Lower leg skin (tissue), 4 donors: ENCODE measurements around the gene CBX2. TPM values are rescaled to one million over a fixed set of nuclear protein-coding genes. Genes with fewer than 3 reads are reported as not detected.

ENCODE experiments used
- DNase-seq, 2 donors: peaks; one replicate each; pipeline ENCODE4 v3.0.0-alpha.2; 2019; ENCODE audit warnings: low spot score in 2 of 2
- H3K4me3 ChIP-seq: fragments of 200-600 bp; sonication (generic); 2 replicates; pipeline ENCODE4 v1.5.1; 2017; ENCODE audit warnings: mild to moderate bottlenecking, low read depth; ENCODE audit not compliant: poor library complexity, severe bottlenecking
- POLR2A ChIP-seq, 2 donors: fragments of 450-650 bp; IDR thresholded peaks; one replicate each; pipeline ENCODE4 v1.6.1; 2016 to 2017; ENCODE audit warnings: antibody characterized with exemption in 2 of 2, mild to moderate bottlenecking in 1 of 2, moderate library complexity in 1 of 2
- WGBS, 2 donors: methylation state at CpG; one replicate each; pipeline ENCODE4 v1.1.5; 2018; 5-methylcytosine and 5-hydroxymethylcytosine counted together
- intact Hi-C: fragments of 100-400 bp; cut with DNase I; formaldehyde crosslinking; loops from one replicate; pipeline ENCODE4 v1.15.0; 2023; ENCODE audit warnings: low total_unique reads
- total RNA-seq, 4 donors: library from RNA; depleted of rRNA; stranded (reverse); fragments of >200 nt; gene quantifications; one replicate each; pipeline ENCODE4 v1.1.0, GENCODE V29; 2016
- TF ChIP-seq, protein P1 (sequence below), 3 donors: fragments of 450-650 bp; IDR thresholded peaks; one replicate each; pipeline ENCODE4 v1.5.1; 2016; ENCODE audit warnings: antibody characterized with exemption in 3 of 3, mild to moderate bottlenecking in 3 of 3, moderate library complexity in 2 of 3

CBX2 gene
- total RNA-seq, 4 donors from 2014 or later: 1.9 to 3.8 (median 3.1) TPM

DNA sequence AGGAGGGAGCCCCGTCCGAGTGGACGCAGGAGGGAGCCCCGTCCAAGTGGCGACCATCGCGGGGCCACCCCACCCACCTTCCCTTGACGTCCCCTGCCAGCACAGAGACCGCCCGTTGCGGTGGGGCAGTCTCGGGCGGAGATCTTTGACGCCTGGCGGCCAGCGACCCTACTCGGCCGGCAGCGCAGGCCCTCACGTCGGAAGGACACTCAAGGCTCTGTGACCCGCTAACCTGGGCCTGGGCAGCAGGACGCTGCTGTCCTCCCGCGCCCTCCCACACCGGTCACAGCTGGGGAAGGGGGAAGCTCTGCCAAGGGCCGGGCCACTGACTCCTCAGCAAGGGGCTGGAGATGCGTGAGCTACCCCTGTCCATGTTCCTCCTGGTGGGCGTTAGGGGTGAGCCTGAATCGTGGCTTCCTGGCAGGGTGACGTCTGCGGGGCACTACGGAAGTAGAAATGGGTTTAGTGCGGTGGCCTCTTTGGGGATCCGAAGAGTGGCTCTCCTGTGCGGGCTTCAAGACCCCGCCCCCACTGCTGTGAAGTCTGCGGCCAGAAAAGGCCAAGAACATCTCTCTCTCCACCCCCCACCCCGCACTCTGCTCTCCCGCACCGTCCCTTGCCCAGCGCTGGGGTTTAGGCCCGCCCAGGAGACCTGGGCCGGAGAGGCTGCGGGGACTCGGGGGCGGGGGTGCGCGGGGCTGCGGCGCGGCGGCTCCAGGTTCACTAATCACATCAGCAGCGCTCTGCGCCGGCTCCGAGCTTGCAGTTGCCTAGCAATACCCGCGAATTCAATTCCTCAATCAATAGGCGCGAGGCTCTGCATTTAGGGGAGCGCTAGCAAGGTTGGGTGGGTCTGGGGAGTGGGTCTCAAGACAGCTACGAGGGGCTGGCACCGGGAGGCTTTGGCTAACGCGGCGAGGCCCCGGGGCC, 13.1 kb downstream of the CBX2 start:
- 5% methylated on average over 34 to 65 of the region's 68 CpGs for WGBS, 2 donors
- H3K4me3 ChIP-seq: no peak overlapping the region
- DNase-seq: no peak
- TF ChIP-seq, protein P1, sequence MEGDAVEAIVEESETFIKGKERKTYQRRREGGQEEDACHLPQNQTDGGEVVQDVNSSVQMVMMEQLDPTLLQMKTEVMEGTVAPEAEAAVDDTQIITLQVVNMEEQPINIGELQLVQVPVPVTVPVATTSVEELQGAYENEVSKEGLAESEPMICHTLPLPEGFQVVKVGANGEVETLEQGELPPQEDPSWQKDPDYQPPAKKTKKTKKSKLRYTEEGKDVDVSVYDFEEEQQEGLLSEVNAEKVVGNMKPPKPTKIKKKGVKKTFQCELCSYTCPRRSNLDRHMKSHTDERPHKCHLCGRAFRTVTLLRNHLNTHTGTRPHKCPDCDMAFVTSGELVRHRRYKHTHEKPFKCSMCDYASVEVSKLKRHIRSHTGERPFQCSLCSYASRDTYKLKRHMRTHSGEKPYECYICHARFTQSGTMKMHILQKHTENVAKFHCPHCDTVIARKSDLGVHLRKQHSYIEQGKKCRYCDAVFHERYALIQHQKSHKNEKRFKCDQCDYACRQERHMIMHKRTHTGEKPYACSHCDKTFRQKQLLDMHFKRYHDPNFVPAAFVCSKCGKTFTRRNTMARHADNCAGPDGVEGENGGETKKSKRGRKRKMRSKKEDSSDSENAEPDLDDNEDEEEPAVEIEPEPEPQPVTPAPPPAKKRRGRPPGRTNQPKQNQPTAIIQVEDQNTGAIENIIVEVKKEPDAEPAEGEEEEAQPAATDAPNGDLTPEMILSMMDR (IDR thresholded peaks at IDR 0.05): no peak
- TF ChIP-seq POLR2A (IDR thresholded peaks at IDR 0.05): no peak
- intact Hi-C loops: no loop called here

DNA sequence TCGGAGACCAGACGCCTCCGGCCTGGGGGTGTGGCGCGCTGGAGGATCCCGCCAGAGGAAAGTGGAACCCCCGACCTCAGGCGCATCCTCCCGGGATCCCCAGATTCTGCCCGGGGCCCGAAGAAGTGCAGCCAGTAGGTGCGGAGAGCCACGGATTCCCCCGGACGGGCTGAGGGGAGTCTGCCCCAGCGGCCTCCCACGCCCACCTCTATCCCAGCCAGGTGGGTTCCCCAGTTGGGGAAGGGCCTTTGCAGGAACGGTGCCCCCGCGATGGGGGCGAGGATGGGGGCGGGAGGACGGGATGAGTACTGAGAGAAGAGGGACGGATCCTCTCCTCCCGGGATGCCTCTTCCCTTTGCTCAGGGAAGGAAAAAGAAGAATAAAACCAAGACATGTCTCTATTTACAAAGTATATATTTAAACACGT, 13.8 kb downstream of the CBX2 start:
- no peak for DNase-seq
- no peak for TF ChIP-seq POLR2A (IDR thresholded peaks at IDR 0.05)
- TF ChIP-seq, protein P1 (IDR thresholded peaks at IDR 0.05): no peak
- intact Hi-C loops: no loop called here
- 3 to 4% methylated on average over 20 to 26 of the region's 26 CpGs for whole genome bisulfite sequencing, 2 donors
- no peak overlapping the region for H3K4me3 ChIP-seq

DNA sequence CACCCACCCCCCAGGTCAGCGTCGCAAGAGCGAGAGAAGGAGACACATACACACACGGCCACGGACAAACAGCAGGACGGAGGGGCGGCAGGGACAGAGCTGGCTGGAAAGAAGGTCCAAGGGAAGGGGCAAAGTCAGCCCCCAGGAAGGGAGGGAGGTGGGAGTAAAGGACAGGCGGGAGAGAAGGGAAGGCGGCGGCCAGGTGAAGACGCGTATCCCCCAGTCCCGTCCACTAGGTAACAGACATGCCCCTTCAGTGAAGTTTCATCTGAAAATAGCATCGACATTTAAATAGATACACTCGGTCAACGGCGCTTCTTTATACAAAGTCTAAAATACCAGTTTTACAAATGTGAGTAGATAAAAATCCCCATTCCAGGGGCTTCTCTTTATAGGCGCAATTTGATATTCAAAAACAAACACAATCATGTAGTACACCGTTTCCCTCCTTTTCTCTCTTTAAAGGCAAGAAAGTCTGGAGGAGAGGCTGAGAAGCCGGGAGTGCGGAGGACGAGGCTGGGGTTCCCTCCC, 14.5 kb downstream of the CBX2 start:
- 10 to 14% methylated on average over 22 of the region's 22 CpGs for WGBS, 2 donors
- DNase-seq: no peak
- intact Hi-C loops: no loop called here
- TF ChIP-seq POLR2A (IDR thresholded peaks at IDR 0.05): no peak
- TF ChIP-seq, protein P1 (IDR thresholded peaks at IDR 0.05): no peak
- H3K4me3 ChIP-seq: no peak overlapping the region

DNA sequence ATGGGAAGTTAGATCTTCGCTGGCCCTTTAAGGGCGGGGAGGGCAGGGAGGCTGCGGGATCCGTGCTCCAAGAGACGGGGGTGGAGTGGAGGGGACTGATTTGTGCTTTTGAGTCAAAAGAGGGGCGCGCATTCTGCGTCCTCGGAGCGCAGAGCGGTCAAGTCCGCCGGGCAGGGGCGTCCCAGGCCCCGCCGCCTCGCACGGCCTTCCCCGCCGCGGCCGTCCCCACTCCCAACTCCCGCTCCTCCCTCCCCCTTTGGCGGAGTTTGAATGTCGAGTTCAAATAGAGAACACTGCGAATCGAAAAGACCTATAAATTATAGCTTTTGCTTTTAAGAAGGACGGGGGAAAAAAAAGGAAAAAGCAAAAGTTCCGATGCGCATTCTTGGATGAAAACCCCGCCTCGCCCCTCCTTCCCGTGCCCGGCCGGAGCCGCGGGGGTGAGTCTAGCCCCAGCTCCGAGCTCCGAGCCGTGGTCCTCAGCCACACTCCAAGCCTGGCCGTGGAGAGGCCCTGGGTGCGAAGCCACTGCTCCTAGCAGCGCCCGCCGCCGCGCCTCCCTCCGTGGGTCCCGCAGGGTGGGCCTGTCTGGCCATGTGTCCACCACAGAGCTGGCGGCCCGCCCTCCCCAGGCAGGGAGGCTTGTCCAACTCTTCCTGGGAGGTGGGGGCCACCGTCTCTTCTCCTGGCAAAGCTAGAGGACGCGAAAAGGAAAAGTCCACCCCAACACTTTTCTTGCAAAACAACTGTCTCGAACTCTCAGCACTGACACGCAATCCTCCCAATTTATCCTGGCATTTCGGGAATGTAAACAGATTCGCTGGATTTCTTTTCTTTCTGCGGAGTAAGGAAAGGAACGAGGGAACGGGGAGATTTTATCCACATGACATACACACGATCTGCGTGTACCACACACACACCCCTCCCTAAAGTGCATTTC, 15.3 kb downstream of the CBX2 start:
- WGBS, 2 donors: 24 to 39% methylated on average over 56 to 63 of the region's 63 CpGs
- DNase-seq: peak in 1 of 2 donors; percentile 25
- TF ChIP-seq, protein P1 (IDR thresholded peaks at IDR 0.05): no peak
- no peak for TF ChIP-seq POLR2A (IDR thresholded peaks at IDR 0.05)
- H3K4me3 ChIP-seq: no peak overlapping the region
- intact Hi-C loops: no loop called here

DNA sequence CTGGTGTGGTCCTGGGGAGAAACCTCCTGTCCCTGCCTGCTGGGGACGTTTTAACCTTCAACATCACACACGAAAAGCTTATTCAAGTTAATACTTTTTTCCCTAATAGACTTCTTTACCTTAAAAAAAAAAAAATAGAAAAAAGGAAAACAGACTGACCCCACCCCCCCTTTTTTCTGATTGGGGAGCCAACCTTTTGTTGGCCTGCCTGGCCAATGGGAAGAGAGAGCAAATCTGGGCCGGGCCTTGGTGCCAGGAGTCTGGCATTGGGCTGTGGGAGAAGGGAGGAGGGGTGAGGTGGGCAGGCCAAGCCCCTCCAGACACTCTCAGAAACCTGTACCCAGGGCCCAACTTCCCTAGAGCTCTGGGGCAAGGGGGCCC, 16.0 kb downstream of the CBX2 start:
- WGBS, 2 donors: 38 to 59% methylated on average over 3 of the region's 3 CpGs
- TF ChIP-seq, protein P1 (IDR thresholded peaks at IDR 0.05): no peak
- no peak for TF ChIP-seq POLR2A (IDR thresholded peaks at IDR 0.05)
- H3K4me3 ChIP-seq: no peak overlapping the region
- intact Hi-C loops: no loop called here
- no peak for DNase-seq
